NCI-H2227 (cell line): ENCODE data around the gene MICA.
"Not testable (repeated sequence)": the region's sequence is repeated elsewhere in the genome, so short reads cannot be mapped to it uniquely, and the experiment has no call there.

Experiments used
- DNase-seq: peaks from one replicate; lab custom pipeline; 2025; ENCODE audit not compliant: unreplicated experiment; lab: John Stamatoyannopoulos, UW

Gene MICA

DNA sequence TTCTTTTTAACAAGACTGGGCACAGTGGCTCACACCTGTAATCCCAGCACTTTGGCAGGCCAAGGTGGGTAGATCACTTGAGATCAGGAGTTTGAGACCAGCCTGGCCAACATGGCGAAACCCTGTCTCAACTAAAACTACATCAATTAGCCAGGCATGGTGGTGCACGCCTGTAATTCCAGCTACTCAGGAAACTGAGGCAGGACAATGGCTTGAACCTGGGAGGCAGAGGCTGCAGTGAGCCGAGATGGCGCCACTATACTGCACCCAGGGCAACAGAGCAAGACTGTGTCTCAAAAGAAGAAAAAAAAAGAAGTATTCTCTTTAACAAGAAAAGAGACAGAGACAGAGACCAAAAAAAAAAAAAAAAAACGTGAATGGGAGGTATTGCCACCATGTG is 56.5 kb downstream of the MICA start:
- DNase-seq: not testable (repeated sequence)

DNA sequence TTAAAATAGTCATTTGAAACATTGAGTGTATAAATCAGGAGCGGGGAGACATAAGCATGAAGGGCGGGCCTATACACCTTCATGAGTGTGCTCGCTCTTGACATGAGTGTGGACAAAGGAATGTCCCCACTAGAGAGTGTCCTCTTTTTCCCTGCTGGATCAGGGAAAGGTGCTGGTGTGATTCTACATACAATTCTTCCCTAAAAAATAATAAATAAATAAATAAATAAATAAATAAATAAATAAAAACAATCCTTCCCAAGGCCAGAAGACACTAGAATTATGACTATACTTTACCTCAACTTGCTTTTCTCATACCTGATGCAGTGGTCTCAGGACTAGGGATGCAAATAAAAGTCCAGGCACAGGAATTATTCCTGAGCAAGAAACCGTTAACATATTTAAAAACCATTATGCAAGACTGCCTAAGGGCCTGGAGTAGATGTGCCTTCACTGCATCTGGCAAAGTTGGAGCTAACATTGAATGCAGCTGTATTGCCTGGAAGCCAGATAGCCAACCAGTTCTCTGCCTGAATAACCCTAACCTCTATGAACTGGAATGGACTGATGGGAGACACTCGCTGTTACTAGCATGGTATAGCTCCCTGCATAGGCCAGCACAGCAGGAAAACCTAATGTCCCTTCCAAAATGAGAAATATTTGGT is 57.1 kb downstream of the MICA start:
- no peak for DNase-seq

DNA sequence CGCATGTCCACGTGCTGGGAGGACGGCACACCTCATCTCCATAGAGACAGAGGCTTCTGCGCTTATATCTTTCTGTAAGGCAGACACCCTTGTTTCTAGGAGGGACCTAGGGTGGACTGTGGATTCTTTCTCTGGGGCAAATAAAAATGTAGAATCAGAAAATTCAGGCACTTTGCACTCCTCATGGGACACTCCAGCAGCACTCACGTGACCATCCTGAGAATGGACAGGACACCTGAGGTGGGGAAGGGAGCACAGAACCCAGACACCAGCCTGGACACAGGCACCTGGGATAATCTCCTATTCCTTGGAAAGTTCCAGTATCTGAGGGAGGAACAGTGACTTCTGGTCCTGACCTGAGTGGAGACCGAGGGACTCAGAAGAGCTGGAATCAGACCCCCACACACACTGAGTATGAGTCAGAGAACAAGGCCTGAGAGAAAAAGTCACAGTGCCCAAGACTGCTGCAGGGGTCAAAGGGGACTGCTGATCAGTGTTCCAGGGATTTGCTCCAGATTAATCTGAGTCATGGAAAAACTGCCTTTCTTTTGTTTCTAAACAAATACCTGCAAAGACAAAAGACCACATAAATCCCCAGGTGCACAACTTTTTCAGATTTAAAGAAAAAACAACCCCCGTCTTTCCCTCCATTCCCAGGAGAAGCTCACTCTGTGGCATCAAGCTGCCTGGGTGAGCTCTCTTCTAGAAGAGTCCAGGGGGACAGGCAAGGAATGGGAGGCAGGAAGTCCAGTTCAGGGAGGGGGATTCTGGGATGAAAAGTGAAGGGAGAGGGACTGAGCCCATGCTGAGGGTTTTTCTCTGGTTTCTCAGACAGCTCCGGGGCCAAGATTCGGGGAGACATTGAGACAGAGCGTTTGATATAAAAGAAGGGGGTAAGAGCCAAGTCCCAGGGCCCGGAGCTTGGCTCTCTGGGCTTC is 58.9 kb downstream of the MICA start:
- no peak for DNase-seq

DNA sequence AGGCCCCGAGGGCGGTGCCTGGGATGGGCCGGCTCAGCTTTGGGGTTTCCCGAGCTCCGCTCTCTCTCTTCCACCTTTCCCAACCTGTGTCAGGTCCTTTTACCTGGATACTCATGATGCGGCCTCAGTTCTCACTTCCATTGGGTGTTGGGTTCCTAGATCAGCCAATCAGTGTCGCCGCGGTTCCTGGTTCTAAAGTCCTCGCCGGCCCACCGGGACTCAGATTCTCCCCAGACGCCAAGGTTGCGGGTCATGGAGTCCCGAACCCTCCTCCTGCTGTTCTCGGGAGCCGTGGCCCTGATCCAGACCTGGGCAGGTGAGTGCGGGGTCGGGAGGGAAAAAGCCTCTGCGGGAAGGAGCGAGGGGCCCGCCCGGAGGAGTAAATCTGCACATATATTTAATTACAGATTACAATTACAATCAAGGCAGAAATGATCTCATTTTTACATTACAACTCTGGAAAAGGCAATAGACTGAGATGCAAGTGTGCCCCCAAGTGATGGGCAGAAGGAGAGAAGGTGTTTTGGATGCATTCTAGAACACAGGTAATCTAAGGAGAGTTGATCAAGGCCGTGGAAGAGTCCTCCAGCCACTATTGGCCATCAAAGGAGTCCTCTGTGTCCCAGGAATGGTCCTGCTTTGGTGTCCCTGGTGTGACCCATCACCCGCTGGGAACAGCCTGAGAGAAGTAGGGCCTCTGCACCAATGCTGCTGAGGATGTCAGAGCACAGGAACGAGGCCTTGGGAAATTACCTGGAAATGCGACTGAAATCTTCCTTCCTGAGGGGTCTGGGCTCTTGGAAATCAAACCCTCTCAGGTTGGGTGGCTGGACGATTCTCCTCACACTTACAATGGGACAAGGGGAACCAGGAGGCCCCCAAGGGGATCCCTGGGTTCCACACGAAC is 59.8 kb downstream of the MICA start:
- DNase-seq: peak; percentile 88

DNA sequence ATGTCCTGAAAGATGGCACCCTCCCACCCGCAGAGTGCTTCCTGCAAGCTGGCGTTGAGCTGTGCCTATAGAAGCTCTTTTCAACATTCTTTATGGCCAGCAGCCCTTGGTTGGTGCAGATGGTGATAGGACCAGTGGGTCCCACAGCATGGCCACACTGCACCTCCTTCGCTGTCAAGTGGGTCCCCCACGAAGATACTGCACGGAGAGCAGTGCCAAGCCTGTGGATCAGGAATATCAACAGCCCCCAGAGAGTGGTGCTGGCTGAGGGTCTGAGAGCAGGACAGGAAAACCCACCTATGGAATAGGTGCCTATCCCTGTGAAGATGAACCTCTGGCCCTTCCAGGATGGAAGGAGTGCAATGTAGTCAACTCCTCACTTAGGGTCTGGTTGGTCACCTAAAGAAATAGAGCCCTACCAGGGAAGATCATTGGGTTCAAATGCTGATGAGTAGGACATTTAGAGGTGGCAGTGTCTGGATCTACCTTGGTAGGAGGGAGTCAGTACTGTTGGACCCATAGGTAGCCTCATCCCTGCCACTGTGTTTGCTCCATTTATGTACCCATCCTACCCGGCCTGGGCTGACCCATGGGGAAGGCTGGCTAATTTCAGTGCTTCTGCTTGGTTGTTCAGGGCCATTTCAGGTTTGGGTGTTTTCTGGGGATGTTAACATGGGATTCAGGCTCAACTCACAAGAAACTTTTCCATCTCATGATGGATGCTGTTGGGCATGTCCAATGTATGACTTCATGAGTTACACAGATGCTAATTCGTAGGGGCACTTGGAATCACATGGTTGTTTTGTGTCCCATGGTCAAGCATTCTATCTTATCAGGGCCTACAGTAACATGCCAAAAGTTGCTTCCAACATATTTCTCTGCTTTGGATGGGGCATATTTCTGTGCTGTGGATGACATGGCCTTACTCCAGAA is 61.1 kb downstream of the MICA start:
- no peak for DNase-seq
